SK-N-SH treated with all-trans-retinoic acid at 6 μM for 48 hours (cell line): ENCODE data around the gene HOXB1.
A peak's percentile ranks its signal among the peaks of the same experiment; 100 is the strongest.

Experiments
- ATAC-seq: fragments of 200-7000 bp; cut with Tn5 transposase; 3 replicates; pipeline ENCODE4 v1.9.1; 2020; ENCODE audit warnings: mild to moderate bottlenecking, moderate library complexity
- ARNTL ChIP-seq: fragments of 450-650 bp; formaldehyde crosslinking; IDR thresholded peaks from 2 replicates; pipeline ENCODE4 v1.5.0; 2020; ENCODE audit warnings: low read depth, mild to moderate bottlenecking, moderate library complexity, borderline replicate concordance
- BACH2 ChIP-seq: fragments of 250-450 bp; sonication (Bioruptor Pico); IDR thresholded peaks from 2 replicates; pipeline ENCODE4 v1.9.0; 2021; ENCODE audit warnings: mild to moderate bottlenecking, borderline replicate concordance
- CREB5 ChIP-seq: fragments of 250-450 bp; sonication (Bioruptor Pico); IDR thresholded peaks from 2 replicates; pipeline ENCODE4 v1.5.1; 2020; ENCODE audit warnings: low read depth, mild to moderate bottlenecking, moderate library complexity
- CSDC2 ChIP-seq: fragments of 250-450 bp; sonication (Bioruptor Pico); IDR thresholded peaks from 2 replicates; pipeline ENCODE4 v1.5.0; 2020; ENCODE audit warnings: mild to moderate bottlenecking, moderate library complexity
- CSRNP3 ChIP-seq: fragments of 250-450 bp; sonication (Bioruptor Pico); IDR thresholded peaks from 2 replicates; pipeline ENCODE4 v1.5.1; 2021; ENCODE audit warnings: mild to moderate bottlenecking, moderate library complexity
- ESRRG ChIP-seq: fragments of 250-450 bp; sonication (Bioruptor Pico); IDR thresholded peaks from 2 replicates; pipeline ENCODE4 v1.6.1; 2021; ENCODE audit warnings: mild to moderate bottlenecking
- GLIS3 ChIP-seq: fragments of 250-450 bp; sonication (Bioruptor Pico); IDR thresholded peaks from 2 replicates; pipeline ENCODE4 v1.5.0; 2020; ENCODE audit warnings: mild to moderate bottlenecking, moderate library complexity
- ISL1 ChIP-seq: fragments of 250-450 bp; sonication (Bioruptor Pico); IDR thresholded peaks from 2 replicates; pipeline ENCODE4 v2.1.2; 2022; ENCODE audit warnings: mild to moderate bottlenecking, moderate library complexity
- OSR1 ChIP-seq: fragments of 250-450 bp; sonication (Bioruptor Pico); IDR thresholded peaks from 2 replicates; pipeline ENCODE4 v1.8.0; 2022; ENCODE audit warnings: moderate library complexity, mild to moderate bottlenecking, inconsistent platforms
- PATZ1 ChIP-seq: fragments of 250-450 bp; sonication (Bioruptor Pico); IDR thresholded peaks from 2 replicates; pipeline ENCODE4 v1.8.0; 2020; ENCODE audit warnings: mild to moderate bottlenecking, moderate library complexity, borderline replicate concordance
- POU6F1 ChIP-seq: fragments of 250-450 bp; sonication (Bioruptor Pico); IDR thresholded peaks from 2 replicates; pipeline ENCODE4 v1.8.0; 2021; ENCODE audit warnings: low read depth, mild to moderate bottlenecking, moderate library complexity, borderline replicate concordance
- PPARA ChIP-seq: fragments of 250-450 bp; sonication (Bioruptor Pico); IDR thresholded peaks from 2 replicates; pipeline ENCODE4 v1.5.0; 2020; ENCODE audit warnings: mild to moderate bottlenecking, borderline replicate concordance
- SNAI2 ChIP-seq: fragments of 250-450 bp; sonication (Bioruptor Pico); IDR thresholded peaks from 2 replicates; pipeline ENCODE4 v1.5.0; 2020; ENCODE audit warnings: mild to moderate bottlenecking, moderate library complexity
- TCF4 ChIP-seq: fragments of 250-450 bp; sonication (Bioruptor Pico); IDR thresholded peaks from 2 replicates; pipeline ENCODE4 v1.8.0; 2021; ENCODE audit warnings: mild to moderate bottlenecking, moderate library complexity, borderline replicate concordance
- TOX ChIP-seq: fragments of 250-450 bp; sonication (Bioruptor Pico); IDR thresholded peaks from 2 replicates; pipeline ENCODE4 v1.8.0; 2021; ENCODE audit warnings: mild to moderate bottlenecking, moderate library complexity, borderline replicate concordance
- TSHZ2 ChIP-seq: fragments of 250-450 bp; sonication (Bioruptor Pico); IDR thresholded peaks from 2 replicates; pipeline ENCODE4 v1.5.0; 2020; ENCODE audit warnings: mild to moderate bottlenecking, moderate library complexity
- ZC3H10 ChIP-seq: fragments of 250-450 bp; sonication (Bioruptor Pico); IDR thresholded peaks from 2 replicates; pipeline ENCODE4 v1.5.1; 2021; ENCODE audit warnings: mild to moderate bottlenecking, moderate library complexity
- ZFP3 ChIP-seq: fragments of 250-450 bp; sonication (Bioruptor Pico); IDR thresholded peaks from 2 replicates; pipeline ENCODE4 v1.5.0; 2020; ENCODE audit warnings: mild to moderate bottlenecking, moderate library complexity
- ZFP30 ChIP-seq: fragments of 450-650 bp; formaldehyde crosslinking; IDR thresholded peaks from 2 replicates; pipeline ENCODE4 v1.5.0; 2022; ENCODE audit warnings: mild to moderate bottlenecking, moderate library complexity
- ZNF565 ChIP-seq: fragments of 450-650 bp; formaldehyde crosslinking; conservative IDR thresholded peaks from 2 replicates; pipeline ENCODE4 v1.5.0; 2020; ENCODE audit warnings: low read depth, mild to moderate bottlenecking, moderate library complexity
- ZNF70 ChIP-seq: fragments of 450-650 bp; formaldehyde crosslinking; IDR thresholded peaks from 2 replicates; pipeline ENCODE4 v1.5.0; 2020; ENCODE audit warnings: mild to moderate bottlenecking, moderate library complexity
- ZNF8 ChIP-seq: fragments of 450-650 bp; formaldehyde crosslinking; IDR thresholded peaks from 2 replicates; pipeline ENCODE4 v1.5.0; 2020; ENCODE audit warnings: mild to moderate bottlenecking, moderate library complexity

The HOXB1 gene

GRCh38 chr17:48543107-48543853 is 12.5 kb upstream of the HOXB1 start:
- peak; percentile 68 for ATAC-seq
- TF ChIP-seq PATZ1 (CRISPR knock-in tag) = no peak
- TF ChIP-seq PPARA (CRISPR knock-in tag) = no peak
- no peak for TF ChIP-seq ZNF565 (CRISPR knock-in tag)
- no peak for TF ChIP-seq ZFP30 (CRISPR knock-in tag)
- no peak for TF ChIP-seq BACH2 (CRISPR knock-in tag)
- no peak for TF ChIP-seq CREB5 (CRISPR knock-in tag)
- no peak for TF ChIP-seq CSRNP3 (CRISPR knock-in tag)
- TF ChIP-seq OSR1 = no peak
- TF ChIP-seq SNAI2 = no peak
- TF ChIP-seq TCF4 = no peak
- TF ChIP-seq ZNF70 (CRISPR knock-in tag) = no peak
- no peak for TF ChIP-seq TOX
- no peak for TF ChIP-seq ZNF8 (CRISPR knock-in tag)
- TF ChIP-seq ISL1 = no peak
- TF ChIP-seq ARNTL (CRISPR knock-in tag) = no peak

GRCh38 chr17:48542698-48543106 is 11.9 kb upstream of the HOXB1 start:
- no peak for ATAC-seq
- TF ChIP-seq ZFP3 (CRISPR knock-in tag) = no peak
- no peak for TF ChIP-seq ZNF565 (CRISPR knock-in tag)
- TF ChIP-seq BACH2 (CRISPR knock-in tag) = no peak
- no peak for TF ChIP-seq PPARA (CRISPR knock-in tag)
- no peak for TF ChIP-seq CSRNP3 (CRISPR knock-in tag)
- no peak for TF ChIP-seq ZFP30 (CRISPR knock-in tag)
- no peak for TF ChIP-seq POU6F1 (CRISPR knock-in tag)
- no peak for TF ChIP-seq PATZ1 (CRISPR knock-in tag)
- TF ChIP-seq ARNTL (CRISPR knock-in tag) = no peak
- no peak for TF ChIP-seq TCF4
- TF ChIP-seq ESRRG (CRISPR knock-in tag) = no peak
- TF ChIP-seq CSDC2 = no peak
- no peak for TF ChIP-seq ZNF70 (CRISPR knock-in tag)
- TF ChIP-seq ZNF8 (CRISPR knock-in tag) = no peak
- no peak for TF ChIP-seq GLIS3 (CRISPR knock-in tag)
- TF ChIP-seq TOX = no peak
- no peak for TF ChIP-seq ISL1
- TF ChIP-seq ZC3H10 = no peak
- no peak for TF ChIP-seq TSHZ2 (CRISPR knock-in tag)
